GM18907 (cell line): ENCODE data around the gene SP100.
"Not testable (repeated sequence)": the region's sequence is repeated elsewhere in the genome, so short reads cannot be mapped to it uniquely, and the experiment has no call there.

Experiments
- ATAC-seq: cut with Tn5 transposase; IDR thresholded peaks from one replicate; pipeline ENCODE4 v1.9.1; 2021; ENCODE audit warnings: mild to moderate bottlenecking, moderate library complexity; ENCODE audit not compliant: unreplicated experiment

SP100 gene

GRCh38 chr2:230455005-230455684 lies 39.1 kb downstream of the SP100 start:
- ATAC-seq, result peak; percentile 47

- no peak for ATAC-seq
These were observed 41.2 kb downstream of the SP100 start for GRCh38 chr2:230457073-230457768.

GRCh38 chr2:230457793-230458192 lies 41.8 kb downstream of the SP100 start:
- ATAC-seq, result no peak

GRCh38 chr2:230459216-230459615 lies 43.2 kb downstream of the SP100 start:
- ATAC-seq, result no peak

- ATAC-seq, result no peak
These were observed 55.1 kb downstream of the SP100 start for GRCh38 chr2:230471074-230471473.

GRCh38 chr2:230472621-230473018 lies 56.6 kb downstream of the SP100 start:
- ATAC-seq, result no peak

GRCh38 chr2:230473378-230473777 lies 57.4 kb downstream of the SP100 start:
- ATAC-seq, result peak; percentile 50

- no peak for ATAC-seq
These were observed 59.1 kb downstream of the SP100 start for GRCh38 chr2:230475143-230475542.

- no peak for ATAC-seq
These were observed 69.9 kb downstream of the SP100 start for GRCh38 chr2:230485801-230486341.

- ATAC-seq, result not testable (repeated sequence)
These were observed 75.2 kb downstream of the SP100 start for GRCh38 chr2:230491219-230491618.

- ATAC-seq, result no peak
These were observed 76.1 kb downstream of the SP100 start for GRCh38 chr2:230492107-230492506.

- no peak for ATAC-seq
These were observed 79.0 kb downstream of the SP100 start for GRCh38 chr2:230494980-230495379.

GRCh38 chr2:230496891-230497290 lies 80.9 kb downstream of the SP100 start:
- no peak for ATAC-seq

GRCh38 chr2:230498506-230499107 lies 82.6 kb downstream of the SP100 start:
- ATAC-seq, result no peak

- no peak for ATAC-seq
These were observed 86.6 kb downstream of the SP100 start for GRCh38 chr2:230502593-230502992.

- no peak for ATAC-seq
These were observed 87.8 kb downstream of the SP100 start for GRCh38 chr2:230503798-230504197.

GRCh38 chr2:230505162-230505561 lies 89.2 kb downstream of the SP100 start:
- peak; percentile 78 for ATAC-seq

GRCh38 chr2:230512955-230513748 lies 97.2 kb downstream of the SP100 start:
- ATAC-seq, result no peak

- no peak for ATAC-seq
These were observed 104.3 kb downstream of the SP100 start for GRCh38 chr2:230520061-230520874.

GRCh38 chr2:230520875-230521155 lies 104.8 kb downstream of the SP100 start:
- no peak for ATAC-seq
